ENCODE results near the gene UROC1. TPM values are rescaled to one million over a fixed set of nuclear protein-coding genes. Genes with fewer than 3 reads are reported as not detected.

UROC1 gene
- total RNA-seq, 2 donors from 2014 or later, result not detected

DNA sequence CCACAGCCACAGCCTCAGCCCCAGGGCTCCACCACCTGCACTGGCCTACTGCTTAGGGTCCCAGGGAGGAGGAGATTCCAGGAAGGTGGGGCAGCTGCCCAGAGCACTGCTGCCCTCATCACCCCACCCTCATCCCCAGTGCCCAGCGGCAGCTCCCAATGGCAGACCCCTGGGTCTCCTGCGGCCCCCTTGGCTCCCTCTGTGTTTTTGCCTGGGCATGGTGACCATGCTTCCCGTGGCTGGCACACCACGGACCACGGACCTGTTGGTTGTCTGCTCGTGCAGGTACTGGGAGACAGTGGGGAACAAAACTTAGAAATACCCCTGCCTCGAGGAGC, 9.1 kb upstream of the UROC1 start:
- Histone ChIP-seq H3K9me3 (no peaks in the 10 kb centered on the region), H3K27me3 (no peaks in the 10 kb centered on the region), H3K27ac (no peak overlapping the region), H3K36me3 (replicated peaks in 1 of 2; ENCODE audit: insufficient read depth in 1 of 2, low read depth in 2 of 2) (no peaks in the 10 kb centered on the region), H3K4me3 (no peak overlapping the region), H3K4me1 (peaks cover 29% of the 10 kb centered on the region)
- WGBS, 2 donors, result 83 to 89% methylated on average over 7 of the region's 7 CpGs
- intact Hi-C loops (cut with DNase I), result loop anchor here (10.0 kb wide), 1 partner anchor 928 kb away; no protein-coding TSS in a partner anchor
- ATAC-seq (no peak), DNase-seq (no peak)
- TF ChIP-seq, protein P1, sequence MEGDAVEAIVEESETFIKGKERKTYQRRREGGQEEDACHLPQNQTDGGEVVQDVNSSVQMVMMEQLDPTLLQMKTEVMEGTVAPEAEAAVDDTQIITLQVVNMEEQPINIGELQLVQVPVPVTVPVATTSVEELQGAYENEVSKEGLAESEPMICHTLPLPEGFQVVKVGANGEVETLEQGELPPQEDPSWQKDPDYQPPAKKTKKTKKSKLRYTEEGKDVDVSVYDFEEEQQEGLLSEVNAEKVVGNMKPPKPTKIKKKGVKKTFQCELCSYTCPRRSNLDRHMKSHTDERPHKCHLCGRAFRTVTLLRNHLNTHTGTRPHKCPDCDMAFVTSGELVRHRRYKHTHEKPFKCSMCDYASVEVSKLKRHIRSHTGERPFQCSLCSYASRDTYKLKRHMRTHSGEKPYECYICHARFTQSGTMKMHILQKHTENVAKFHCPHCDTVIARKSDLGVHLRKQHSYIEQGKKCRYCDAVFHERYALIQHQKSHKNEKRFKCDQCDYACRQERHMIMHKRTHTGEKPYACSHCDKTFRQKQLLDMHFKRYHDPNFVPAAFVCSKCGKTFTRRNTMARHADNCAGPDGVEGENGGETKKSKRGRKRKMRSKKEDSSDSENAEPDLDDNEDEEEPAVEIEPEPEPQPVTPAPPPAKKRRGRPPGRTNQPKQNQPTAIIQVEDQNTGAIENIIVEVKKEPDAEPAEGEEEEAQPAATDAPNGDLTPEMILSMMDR (IDR thresholded peaks at IDR 0.05), result no peak
- no peak for TF ChIP-seq POLR2A (IDR thresholded peaks at IDR 0.05)

DNA sequence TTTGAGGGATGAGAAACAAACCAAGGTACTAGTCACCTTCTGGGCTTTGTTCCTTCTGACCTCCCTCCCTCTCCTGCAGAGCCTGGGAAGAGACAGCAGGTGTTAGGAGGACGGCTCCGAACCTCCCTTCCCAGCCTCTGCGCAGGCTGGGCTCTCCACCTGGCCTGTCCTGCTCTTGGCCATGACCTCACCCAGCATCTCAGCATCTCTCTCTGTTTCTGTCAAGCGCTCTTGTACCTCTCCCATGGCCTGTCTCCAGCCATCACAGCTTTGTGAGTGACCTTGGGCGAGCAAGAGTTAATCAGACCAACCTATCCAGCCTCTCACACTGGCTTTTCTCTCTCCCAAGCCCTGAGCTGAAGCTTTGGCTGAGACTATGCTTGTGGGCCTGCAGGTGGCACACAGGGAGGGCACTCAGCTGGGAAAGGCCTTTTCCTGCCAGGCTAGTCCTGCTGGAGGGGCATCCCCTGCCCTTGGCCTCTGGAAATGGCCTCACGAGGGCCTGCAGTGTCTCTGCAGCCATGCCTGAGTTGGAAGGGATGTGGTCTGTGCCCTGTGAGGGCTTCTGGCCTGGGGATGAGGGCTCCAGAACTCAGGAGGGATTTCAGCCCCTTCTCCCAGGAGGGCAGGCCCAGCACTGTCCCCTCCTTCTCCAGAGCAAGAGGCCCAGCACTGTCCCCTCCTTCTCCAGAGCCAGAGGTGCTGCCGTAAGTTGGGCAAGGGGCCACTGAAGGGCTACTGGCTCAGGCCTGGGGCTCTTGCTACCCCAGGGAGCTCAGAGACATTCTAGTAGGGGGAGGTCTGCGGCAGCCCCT, 8.5 kb upstream of the UROC1 start:
- Histone ChIP-seq H3K9me3 (no peaks in the 10 kb centered on the region), H3K27me3 (no peaks in the 10 kb centered on the region), H3K4me3 (no peak overlapping the region), H3K27ac (no peak overlapping the region), H3K4me1 (peaks cover 29% of the 10 kb centered on the region), H3K36me3 (replicated peaks in 1 of 2; ENCODE audit: insufficient read depth in 1 of 2, low read depth in 2 of 2) (no peaks in the 10 kb centered on the region)
- DNase-seq, result no peak
- intact Hi-C loops (cut with DNase I), result loop anchor here (10.0 kb wide), 1 partner anchor 929 kb away; no protein-coding TSS in a partner anchor
- ATAC-seq, result no peak
- TF ChIP-seq POLR2A (IDR thresholded peaks at IDR 0.05), result no peak
- TF ChIP-seq, protein P1 (IDR thresholded peaks at IDR 0.05), result no peak
- 91 to 93% methylated on average over 7 of the region's 8 CpGs for WGBS, 2 donors

DNA sequence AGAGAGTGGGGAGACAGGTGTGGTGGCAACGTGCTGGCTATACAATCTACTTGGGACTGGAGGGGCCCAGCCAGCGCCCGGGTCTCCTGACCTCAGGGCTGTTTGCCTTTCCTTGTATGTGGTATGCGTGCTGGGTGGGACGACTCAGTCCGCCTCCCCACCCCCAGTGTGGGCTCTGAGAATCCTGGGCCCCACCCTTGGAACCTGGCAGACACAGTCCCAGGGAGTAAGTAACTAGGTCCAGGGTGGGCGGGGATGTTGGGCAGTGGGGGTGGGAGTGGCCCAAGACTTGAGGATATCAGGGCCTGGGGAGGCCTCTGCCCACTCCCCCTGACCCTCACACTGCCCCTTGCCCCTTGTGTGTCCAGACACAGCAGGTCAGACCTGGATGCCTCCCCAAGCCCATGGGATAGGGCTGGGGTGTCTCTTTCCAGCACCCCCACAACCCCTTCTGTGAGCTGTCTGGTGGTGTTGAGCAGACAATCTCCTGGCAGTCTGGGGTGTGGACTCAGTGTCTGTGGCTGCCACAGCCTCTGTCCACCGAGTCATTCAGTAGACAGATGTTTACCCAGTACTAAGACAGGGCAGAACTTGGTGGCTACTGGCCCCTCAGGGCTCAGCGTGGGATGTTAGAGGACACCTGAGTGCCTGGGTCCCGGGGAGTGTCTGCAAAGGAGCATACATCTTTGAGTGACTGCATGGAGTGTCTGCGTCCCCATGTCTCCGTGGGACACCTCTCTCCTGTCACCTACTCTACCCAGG, 7.7 kb upstream of the UROC1 start:
- 81 to 82% methylated on average over 8 to 12 of the region's 12 CpGs for WGBS, 2 donors
- TF ChIP-seq POLR2A (IDR thresholded peaks at IDR 0.05), result no peak
- TF ChIP-seq, protein P1 (IDR thresholded peaks at IDR 0.05), result no peak
- H3K36me3 ChIP-seq (replicated peaks in 1 of 2; ENCODE audit: insufficient read depth in 1 of 2, low read depth in 2 of 2), result no peaks in the 10 kb centered on the region
- no peak overlapping the region for H3K4me3 ChIP-seq
- DNase-seq (no peak), ATAC-seq (no peak)
- H3K27ac ChIP-seq, result no peak overlapping the region
- no peaks in the 10 kb centered on the region for H3K27me3 ChIP-seq
- intact Hi-C loops (cut with DNase I), result loop anchor here (10.0 kb wide), 1 partner anchor 930 kb away; no protein-coding TSS in a partner anchor
- H3K9me3 ChIP-seq, result no peaks in the 10 kb centered on the region
- H3K4me1 ChIP-seq, result peaks cover 29% of the 10 kb centered on the region

DNA sequence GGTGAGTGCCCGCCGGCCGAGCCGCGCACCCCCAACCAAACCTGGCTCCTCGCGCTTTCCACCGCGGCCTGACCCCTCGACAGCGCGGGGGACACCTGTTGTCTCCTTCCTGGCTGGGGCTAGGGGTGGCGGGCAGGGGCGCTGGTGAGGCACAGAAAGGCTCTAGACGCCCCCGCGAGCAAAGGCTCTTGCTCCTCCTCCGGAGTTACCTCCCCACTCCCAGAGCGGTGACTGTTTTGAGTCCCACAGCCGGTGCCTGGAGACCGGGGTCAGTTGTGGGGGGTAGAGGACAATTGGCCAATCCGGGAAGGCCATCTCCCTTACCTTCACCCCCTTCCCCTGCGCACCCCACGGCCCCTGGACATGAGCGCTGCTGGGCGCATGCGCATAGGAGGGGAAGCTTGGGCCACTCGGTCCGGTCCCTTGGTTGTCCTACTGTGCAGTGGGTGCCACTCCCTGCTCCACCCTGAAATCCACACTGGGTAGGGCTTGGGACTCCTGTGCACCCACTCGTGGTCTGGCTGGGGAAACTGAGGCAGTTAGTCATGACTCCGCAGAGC, 6.9 kb upstream of the UROC1 start:
- Histone ChIP-seq H3K27me3 (no peaks in the 10 kb centered on the region), H3K36me3 (replicated peaks in 1 of 2; ENCODE audit: insufficient read depth in 1 of 2, low read depth in 2 of 2) (no peaks in the 10 kb centered on the region), H3K27ac (no peak overlapping the region), H3K9me3 (no peaks in the 10 kb centered on the region), H3K4me3 (peak overlapping the region in 1 of 2 donors; percentile 10), H3K4me1 (peaks cover 27% of the 10 kb centered on the region)
- intact Hi-C loops (cut with DNase I), result loop anchor here (10.0 kb wide), 1 partner anchor 930 kb away; no protein-coding TSS in a partner anchor
- no peak for ATAC-seq
- 5% methylated on average over 31 of the region's 31 CpGs; no CpG with 5 or more reads in 1 of the 2 donors for WGBS, 2 donors
- TF ChIP-seq, protein P1 (IDR thresholded peaks at IDR 0.05), result peak in 1 of 7 experiments; percentile 0
- TF ChIP-seq POLR2A (IDR thresholded peaks at IDR 0.05), result no peak
- DNase-seq, result no peak

Measured in body of pancreas (tissue), 4 donors.